Calu3 (cell line): ENCODE results near the gene ZCCHC17. TPM values are rescaled to one million over a fixed set of nuclear protein-coding genes. Genes with fewer than 3 reads are reported as not detected.

ENCODE experiments used
- BruUV-seq: library from RNA; stranded (reverse); fragments of 400-500 nt; replicated peaks from 2 replicates; lab custom pipeline; 2021; lab: Mats Ljungman, UMichigan
- CTCF ChIA-PET: fragments of 300-600 bp; sonication (Branson Sonifier 250); formaldehyde crosslinking; loops from one replicate; lab custom pipeline; 2022; ENCODE audit warnings: antibody characterized with exemption; lab: Charles Lee
- DNase-seq: peaks from one replicate; pipeline ENCODE4 v3.0.0; 2022
- H3K27ac Mint-ChIP-seq: one replicate; pipeline ENCODE4 v1.8.0; 2022; ENCODE audit warnings: mixed read lengths; ENCODE audit not compliant: unreplicated experiment
- H3K27me3 Mint-ChIP-seq: one replicate; pipeline ENCODE4 v1.8.0; 2022; ENCODE audit warnings: mixed read lengths; ENCODE audit not compliant: unreplicated experiment
- H3K36me3 Mint-ChIP-seq: one replicate; pipeline ENCODE4 v1.8.0; 2022; ENCODE audit warnings: mild to moderate bottlenecking, moderate library complexity, mixed read lengths; ENCODE audit not compliant: insufficient read depth, unreplicated experiment
- H3K4me1 Mint-ChIP-seq: one replicate; pipeline ENCODE4 v1.8.0; 2022; ENCODE audit warnings: mild to moderate bottlenecking, low read depth, mixed read lengths; ENCODE audit not compliant: unreplicated experiment
- H3K4me3 Mint-ChIP-seq: one replicate; pipeline ENCODE4 v1.8.0; 2022; ENCODE audit warnings: mild to moderate bottlenecking, low read depth, moderate library complexity, mixed read lengths; ENCODE audit not compliant: unreplicated experiment
- H3K9me3 Mint-ChIP-seq: one replicate; pipeline ENCODE4 v1.8.0; 2022; ENCODE audit warnings: low read depth, mixed read lengths; ENCODE audit not compliant: unreplicated experiment
- intact Hi-C: fragments of 100-400 bp; cut with micrococcal nuclease; formaldehyde crosslinking; loops from one replicate; pipeline ENCODE4 v1.10.0; 2022; ENCODE audit not compliant: unreplicated experiment
- total RNA-seq: library from RNA; stranded (reverse); gene quantifications from 2 replicates; pipeline ENCODE4 v1.2.3, GENCODE V29; 2022
- TF ChIP-seq, protein P1 (sequence below): fragments of 200-600 bp; IDR thresholded peaks from one replicate; pipeline ENCODE4 v1.8.0; 2022; ENCODE audit warnings: antibody characterized with exemption; ENCODE audit not compliant: unreplicated experiment

ZCCHC17 gene
- total RNA-seq, 1 experiment from 2014 or later: 28.5 TPM

DNA sequence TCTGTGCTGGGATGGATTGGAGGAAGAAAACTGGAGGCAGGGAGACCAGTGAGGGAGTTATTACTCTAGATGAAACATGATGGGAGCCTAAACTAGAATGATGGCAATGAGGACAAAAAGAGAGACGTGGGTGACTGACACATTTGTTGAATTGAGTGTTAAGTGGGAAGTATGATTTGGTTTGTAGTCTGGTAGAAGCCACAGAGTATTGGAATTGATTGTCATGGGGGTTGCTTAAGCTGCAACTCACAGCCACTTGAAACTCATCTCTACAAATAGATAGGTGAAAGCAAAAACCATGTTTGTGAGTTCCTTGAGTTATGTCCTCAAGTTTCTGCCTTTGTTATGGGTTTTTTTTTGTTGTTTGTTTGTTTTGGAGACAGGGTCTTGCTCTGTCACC is 47.7 kb downstream of the ZCCHC17 start:
- DNase-seq: no peak
- CTCF ChIA-PET: no interaction called here
- no TSS peak for BruUV-seq
- Mint-ChIP-seq H3K27me3 (no peaks in the 10 kb centered on the region), H3K9me3 (no peaks in the 10 kb centered on the region), H3K4me3 (no peak overlapping the region), H3K4me1 (no peaks in the 10 kb centered on the region), H3K36me3 (peaks cover 4% of the 10 kb centered on the region), H3K27ac (no peak overlapping the region)
- intact Hi-C loops: no loop called here
- TF ChIP-seq, protein P1, sequence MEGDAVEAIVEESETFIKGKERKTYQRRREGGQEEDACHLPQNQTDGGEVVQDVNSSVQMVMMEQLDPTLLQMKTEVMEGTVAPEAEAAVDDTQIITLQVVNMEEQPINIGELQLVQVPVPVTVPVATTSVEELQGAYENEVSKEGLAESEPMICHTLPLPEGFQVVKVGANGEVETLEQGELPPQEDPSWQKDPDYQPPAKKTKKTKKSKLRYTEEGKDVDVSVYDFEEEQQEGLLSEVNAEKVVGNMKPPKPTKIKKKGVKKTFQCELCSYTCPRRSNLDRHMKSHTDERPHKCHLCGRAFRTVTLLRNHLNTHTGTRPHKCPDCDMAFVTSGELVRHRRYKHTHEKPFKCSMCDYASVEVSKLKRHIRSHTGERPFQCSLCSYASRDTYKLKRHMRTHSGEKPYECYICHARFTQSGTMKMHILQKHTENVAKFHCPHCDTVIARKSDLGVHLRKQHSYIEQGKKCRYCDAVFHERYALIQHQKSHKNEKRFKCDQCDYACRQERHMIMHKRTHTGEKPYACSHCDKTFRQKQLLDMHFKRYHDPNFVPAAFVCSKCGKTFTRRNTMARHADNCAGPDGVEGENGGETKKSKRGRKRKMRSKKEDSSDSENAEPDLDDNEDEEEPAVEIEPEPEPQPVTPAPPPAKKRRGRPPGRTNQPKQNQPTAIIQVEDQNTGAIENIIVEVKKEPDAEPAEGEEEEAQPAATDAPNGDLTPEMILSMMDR: no peak

DNA sequence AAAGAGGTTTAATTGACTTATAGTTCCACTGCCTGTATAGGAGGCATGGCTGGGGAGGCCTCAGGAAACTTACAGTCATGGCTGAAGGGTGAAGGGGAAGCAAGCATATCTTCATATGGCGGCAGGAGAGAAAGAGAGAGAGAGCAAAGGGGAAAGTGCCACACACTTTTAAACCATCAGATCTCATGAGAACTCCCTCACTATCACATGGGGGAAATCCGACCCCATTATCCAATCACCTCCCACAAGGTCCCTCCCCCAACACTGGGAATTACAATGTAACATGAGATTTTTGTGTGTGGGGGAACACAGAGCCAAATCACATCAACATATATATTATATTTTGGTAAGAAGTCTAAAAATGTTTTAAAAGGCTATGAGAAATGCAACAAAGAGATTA is 48.8 kb downstream of the ZCCHC17 start:
- no peaks in the 10 kb centered on the region for H3K9me3 Mint-ChIP-seq
- no peaks in the 10 kb centered on the region for H3K27me3 Mint-ChIP-seq
- CTCF ChIA-PET: no interaction called here
- TF ChIP-seq, protein P1: no peak
- H3K4me1 Mint-ChIP-seq: no peaks in the 10 kb centered on the region
- H3K4me3 Mint-ChIP-seq: no peak overlapping the region
- no peak overlapping the region for H3K27ac Mint-ChIP-seq
- peaks cover under 1% of the 10 kb centered on the region for H3K36me3 Mint-ChIP-seq
- no peak for DNase-seq
- no TSS peak for BruUV-seq
- intact Hi-C loops: no loop called here

DNA sequence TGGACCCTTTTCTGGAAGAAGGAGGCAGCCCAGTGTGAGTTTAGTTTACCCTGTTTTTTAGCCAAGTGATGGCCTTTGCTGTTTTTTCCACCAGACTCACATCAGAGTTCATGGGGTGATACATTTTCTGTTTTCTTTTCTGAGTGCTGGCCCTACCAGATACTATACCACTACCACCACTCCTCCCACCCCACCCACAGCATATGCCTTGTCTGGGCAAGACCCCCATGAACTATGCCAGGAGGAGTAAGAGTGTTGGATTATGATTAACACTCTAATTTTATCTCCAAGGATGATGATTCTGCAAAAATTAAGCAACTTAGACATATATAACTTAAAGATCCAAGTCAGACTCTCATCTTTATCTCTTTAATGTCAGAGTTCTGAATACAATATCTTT is 50.0 kb downstream of the ZCCHC17 start:
- H3K36me3 Mint-ChIP-seq: no peaks in the 10 kb centered on the region
- no peak overlapping the region for H3K4me3 Mint-ChIP-seq
- no peak for DNase-seq
- no TSS peak for BruUV-seq
- H3K27me3 Mint-ChIP-seq: no peaks in the 10 kb centered on the region
- no peak overlapping the region for H3K27ac Mint-ChIP-seq
- no peaks in the 10 kb centered on the region for H3K4me1 Mint-ChIP-seq
- CTCF ChIA-PET: no interaction called here
- intact Hi-C loops: no loop called here
- TF ChIP-seq, protein P1: no peak
- no peaks in the 10 kb centered on the region for H3K9me3 Mint-ChIP-seq

DNA sequence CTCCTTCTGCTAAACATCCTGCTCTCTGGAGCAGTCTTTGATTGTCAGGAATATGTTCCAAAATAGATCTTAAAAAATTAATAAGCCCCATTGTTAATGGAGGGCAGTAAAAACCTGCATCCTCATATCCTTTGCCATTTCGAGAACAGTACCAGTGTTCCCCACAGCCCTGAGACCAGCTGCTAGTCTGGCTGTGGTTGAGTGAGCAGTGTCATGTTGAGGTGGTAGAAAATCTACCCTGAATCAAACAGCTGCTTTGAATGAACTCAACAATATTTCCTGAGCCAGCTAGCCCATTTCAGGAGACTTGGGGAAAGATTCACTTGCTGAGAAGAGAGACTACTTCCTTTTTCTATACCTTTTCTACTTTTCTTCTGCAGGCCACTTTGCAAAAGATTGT is 51.6 kb downstream of the ZCCHC17 start:
- intact Hi-C loops: no loop called here
- H3K4me1 Mint-ChIP-seq: no peaks in the 10 kb centered on the region
- no peak overlapping the region for H3K4me3 Mint-ChIP-seq
- H3K36me3 Mint-ChIP-seq: no peaks in the 10 kb centered on the region
- no peak overlapping the region for H3K27ac Mint-ChIP-seq
- no peak for DNase-seq
- H3K27me3 Mint-ChIP-seq: no peaks in the 10 kb centered on the region
- CTCF ChIA-PET: no interaction called here
- no peaks in the 10 kb centered on the region for H3K9me3 Mint-ChIP-seq
- TF ChIP-seq, protein P1: no peak
- no TSS peak for BruUV-seq
